ENCODE measurements around the gene GAL. TPM values are rescaled to one million over a fixed set of nuclear protein-coding genes. Genes with fewer than 3 reads are reported as not detected.

Gene GAL
- total RNA-seq, 1 donor from 2014 or later = not detected

DNA sequence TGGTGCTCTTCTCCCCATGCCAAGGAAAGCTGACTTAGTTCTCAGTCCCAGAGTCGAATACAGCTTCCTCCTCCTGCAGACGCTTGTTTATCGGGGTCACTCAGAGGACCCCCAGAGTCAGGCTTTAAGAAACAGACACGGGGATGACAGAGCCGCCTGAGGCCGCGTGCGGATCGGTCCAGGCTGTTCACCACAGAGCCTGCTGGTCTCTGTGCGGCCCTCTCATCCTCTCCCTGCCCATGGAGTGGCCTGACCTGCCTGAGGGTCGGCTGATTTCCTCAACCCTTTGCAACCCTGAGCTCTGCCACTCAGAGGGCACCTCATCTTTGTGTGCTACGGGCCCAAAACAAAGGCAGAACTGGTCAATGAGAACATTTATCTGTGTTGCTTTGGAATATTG, 2.1 kb downstream of the GAL start:
- Histone ChIP-seq H3K36me3 (no peaks in the 10 kb centered on the region), H3K9me3 (no peaks in the 10 kb centered on the region), H3K27ac (no peak overlapping the region), H3K4me1 (peaks cover 12% of the 10 kb centered on the region), H3K4me3 (no peak overlapping the region), H3K27me3 (ENCODE audit: low read depth) (peaks cover 46% of the 10 kb centered on the region)
- DNase-seq = no peak
- TF ChIP-seq, protein P1, sequence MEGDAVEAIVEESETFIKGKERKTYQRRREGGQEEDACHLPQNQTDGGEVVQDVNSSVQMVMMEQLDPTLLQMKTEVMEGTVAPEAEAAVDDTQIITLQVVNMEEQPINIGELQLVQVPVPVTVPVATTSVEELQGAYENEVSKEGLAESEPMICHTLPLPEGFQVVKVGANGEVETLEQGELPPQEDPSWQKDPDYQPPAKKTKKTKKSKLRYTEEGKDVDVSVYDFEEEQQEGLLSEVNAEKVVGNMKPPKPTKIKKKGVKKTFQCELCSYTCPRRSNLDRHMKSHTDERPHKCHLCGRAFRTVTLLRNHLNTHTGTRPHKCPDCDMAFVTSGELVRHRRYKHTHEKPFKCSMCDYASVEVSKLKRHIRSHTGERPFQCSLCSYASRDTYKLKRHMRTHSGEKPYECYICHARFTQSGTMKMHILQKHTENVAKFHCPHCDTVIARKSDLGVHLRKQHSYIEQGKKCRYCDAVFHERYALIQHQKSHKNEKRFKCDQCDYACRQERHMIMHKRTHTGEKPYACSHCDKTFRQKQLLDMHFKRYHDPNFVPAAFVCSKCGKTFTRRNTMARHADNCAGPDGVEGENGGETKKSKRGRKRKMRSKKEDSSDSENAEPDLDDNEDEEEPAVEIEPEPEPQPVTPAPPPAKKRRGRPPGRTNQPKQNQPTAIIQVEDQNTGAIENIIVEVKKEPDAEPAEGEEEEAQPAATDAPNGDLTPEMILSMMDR (IDR thresholded peaks at IDR 0.05) = no peak
- ATAC-seq = no peak
- intact Hi-C loops (cut with DNase I) = no loop called here

DNA sequence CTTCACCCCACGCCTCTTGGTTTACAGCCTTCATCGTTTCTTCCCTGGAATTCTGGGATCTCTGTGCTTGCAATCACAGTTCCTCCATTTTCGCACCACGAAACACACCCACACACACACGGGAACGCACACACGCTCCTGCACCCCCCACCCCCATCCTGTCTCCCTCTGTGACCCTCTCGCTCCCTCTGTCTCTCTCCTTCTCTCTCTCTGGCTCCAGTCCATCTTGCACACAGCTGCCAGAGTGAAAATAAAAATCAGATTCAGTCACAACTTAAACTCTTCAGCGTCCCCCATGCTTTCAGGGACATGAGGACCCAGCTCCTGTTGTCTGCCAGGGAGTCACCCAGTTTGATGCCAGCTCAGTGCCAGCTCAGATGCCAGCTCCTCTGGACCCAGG, 3.0 kb downstream of the GAL start:
- Histone ChIP-seq H3K27ac (no peak overlapping the region), H3K9me3 (no peaks in the 10 kb centered on the region), H3K36me3 (no peaks in the 10 kb centered on the region), H3K4me1 (peaks cover 12% of the 10 kb centered on the region), H3K27me3 (ENCODE audit: low read depth) (peaks cover 46% of the 10 kb centered on the region), H3K4me3 (no peak overlapping the region)
- intact Hi-C loops (cut with DNase I) = no loop called here
- no peak for DNase-seq
- ATAC-seq = no peak
- TF ChIP-seq, protein P1 (IDR thresholded peaks at IDR 0.05) = no peak

DNA sequence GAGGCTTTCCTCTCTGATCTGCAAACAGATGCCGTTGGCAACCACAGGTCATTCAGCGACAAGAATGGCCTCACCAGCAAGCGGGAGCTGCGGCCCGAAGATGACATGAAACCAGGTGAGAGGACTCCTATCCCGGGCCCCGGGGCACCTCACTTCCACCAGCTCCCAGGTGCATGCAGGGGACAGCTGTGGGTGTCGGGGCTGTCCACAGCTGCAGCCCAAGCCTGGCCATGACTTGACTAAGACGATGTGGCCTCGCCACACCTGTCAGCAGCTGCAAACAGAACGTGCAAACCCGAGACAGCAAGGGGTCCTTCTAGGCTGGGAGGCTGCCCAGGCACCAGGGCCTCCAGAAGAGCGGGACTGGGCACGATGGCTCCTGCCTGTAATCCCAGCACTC, 3.6 kb downstream of the GAL start:
- DNase-seq (no peak), ATAC-seq (no peak)
- Histone ChIP-seq H3K4me3 (no peak overlapping the region), H3K27ac (no peak overlapping the region), H3K36me3 (no peaks in the 10 kb centered on the region), H3K9me3 (no peaks in the 10 kb centered on the region), H3K27me3 (ENCODE audit: low read depth) (peaks cover 39% of the 10 kb centered on the region), H3K4me1 (peaks cover 12% of the 10 kb centered on the region)
- TF ChIP-seq, protein P1 (IDR thresholded peaks at IDR 0.05) = no peak
- intact Hi-C loops (cut with DNase I) = no loop called here

DNA sequence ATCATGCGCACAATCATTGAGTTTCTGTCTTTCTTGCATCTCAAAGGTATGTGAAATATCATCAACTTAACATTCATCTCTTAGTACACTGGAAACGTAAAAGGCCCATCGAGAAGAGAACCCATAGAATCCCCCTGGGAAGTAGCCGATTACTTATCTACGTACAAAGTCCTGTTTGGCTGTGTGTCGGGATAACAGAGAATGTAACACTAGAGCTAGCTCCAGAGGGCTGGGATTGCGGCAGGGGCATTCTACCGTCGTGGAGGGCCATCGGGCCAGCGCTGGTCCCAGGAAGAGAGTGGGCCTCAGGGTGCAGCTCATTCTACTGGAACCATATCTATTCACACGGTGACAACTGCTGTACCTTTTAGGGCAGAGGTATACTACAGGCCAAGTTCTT, 4.5 kb downstream of the GAL start:
- Histone ChIP-seq H3K4me3 (no peak overlapping the region), H3K36me3 (no peaks in the 10 kb centered on the region), H3K27me3 (ENCODE audit: low read depth) (peaks cover 30% of the 10 kb centered on the region), H3K27ac (no peak overlapping the region), H3K9me3 (no peaks in the 10 kb centered on the region), H3K4me1 (peaks cover 12% of the 10 kb centered on the region)
- ATAC-seq (no peak), DNase-seq (no peak)
- intact Hi-C loops (cut with DNase I) = no loop called here
- TF ChIP-seq, protein P1 (IDR thresholded peaks at IDR 0.05) = no peak

DNA sequence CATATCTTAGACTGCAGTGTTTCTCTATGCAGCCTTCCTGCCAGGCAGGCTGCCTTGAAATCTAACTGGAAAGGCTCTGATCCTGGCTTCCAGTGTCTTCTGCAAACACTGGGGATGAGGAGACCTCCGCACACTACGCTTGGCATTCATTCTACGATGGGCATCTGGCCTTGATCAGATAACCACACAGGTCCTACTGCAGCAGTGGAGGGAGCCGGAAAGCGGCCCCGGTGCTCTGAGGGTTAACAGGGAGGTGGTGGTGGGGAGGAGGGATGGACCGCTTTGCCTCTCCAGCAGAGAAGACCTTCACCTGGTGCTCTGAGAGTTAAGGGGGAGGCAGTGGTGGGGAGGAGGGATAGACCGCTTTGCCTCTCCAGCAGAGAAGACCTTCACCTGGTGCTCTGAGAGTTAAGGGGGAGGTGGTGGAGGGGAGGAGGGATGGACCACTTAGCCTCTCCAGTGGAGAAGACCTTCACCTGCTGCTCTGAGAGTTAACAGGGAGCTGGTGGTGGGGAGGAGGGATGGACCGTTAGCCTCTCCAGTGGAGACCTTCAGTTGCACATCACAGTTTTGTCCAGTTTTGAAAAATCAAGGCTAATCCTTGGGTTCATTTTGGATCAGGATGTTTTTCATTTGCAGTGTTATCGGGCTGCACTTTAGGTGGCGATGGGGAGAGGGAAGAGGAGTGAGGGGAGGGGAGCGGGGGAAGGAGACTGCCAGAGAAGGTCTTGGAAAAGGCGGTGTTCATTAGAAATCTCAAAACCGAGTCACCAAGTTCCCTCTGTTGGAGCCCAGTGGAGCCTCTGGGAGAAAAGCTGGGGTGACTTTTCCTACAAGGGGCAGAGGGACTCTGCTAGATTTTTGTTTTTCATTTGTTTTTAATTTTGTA, 5.6 kb downstream of the GAL start:
- no peak for DNase-seq
- TF ChIP-seq, protein P1 (IDR thresholded peaks at IDR 0.05) = no peak
- Histone ChIP-seq H3K27ac (no peak overlapping the region), H3K9me3 (no peaks in the 10 kb centered on the region), H3K4me1 (peaks cover 4% of the 10 kb centered on the region), H3K36me3 (no peaks in the 10 kb centered on the region), H3K4me3 (no peak overlapping the region), H3K27me3 (ENCODE audit: low read depth) (peaks cover 19% of the 10 kb centered on the region)
- intact Hi-C loops (cut with DNase I) = no loop called here
- ATAC-seq = no peak

Measured in lower lobe of right lung (tissue), 2 donors.